AG04450 (cell line): Measurements from ENCODE around the gene NKAIN2. TPM values are rescaled to one million over a fixed set of nuclear protein-coding genes. Genes with fewer than 3 reads are reported as not detected.

ENCODE experiments used
- CTCF ChIA-PET: fragments of 300-600, 350-600 bp; formaldehyde crosslinking; extraction: SDS; loops from one replicate; lab custom pipeline; 2022; ENCODE audit warnings: antibody characterized with exemption, inconsistent platforms; lab: Charles Lee
- POLR2A ChIA-PET: fragments of 350-600 bp; formaldehyde crosslinking; extraction: SDS; loops from one replicate; lab custom pipeline; 2021; ENCODE audit warnings: antibody characterized with exemption, inconsistent platforms; lab: Yijun Ruan, JAX
- DNase-seq: peaks from one replicate; pipeline ENCODE4 v3.0.0-alpha.2; 2011; ENCODE audit warnings: low read depth, low spot score
- H3K27ac ChIP-seq: one replicate; pipeline ENCODE4 v1.5.1; 2012; ENCODE audit warnings: low read depth, low read length, control low read depth
- H3K27me3 ChIP-seq: one replicate; pipeline ENCODE4 v1.6.0; 2012; ENCODE audit warnings: low read length; ENCODE audit not compliant: control insufficient read depth, insufficient read depth
- H3K4me3 ChIP-seq: 2 replicates; pipeline ENCODE4 v1.5.1; 2011; ENCODE audit warnings: mild to moderate bottlenecking, low read depth, low read length, control low read depth
- H3K9me3 ChIP-seq: 2 replicates; pipeline ENCODE4 v1.5.1; 2012; ENCODE audit warnings: low read length; ENCODE audit not compliant: control insufficient read depth, insufficient read depth
- CTCF ChIP-seq: IDR thresholded peaks from 2 replicates; pipeline ENCODE4 v1.5.1; 2011; ENCODE audit warnings: low read depth, low read length, control low read depth, inconsistent platforms
- polyA plus RNA-seq: library from polyadenylated mRNA; depleted of rRNA; stranded (reverse); fragments of >200 nt; gene quantifications from 2 replicates; pipeline ENCODE4 v1.2.3, GENCODE V29; 2011

Gene NKAIN2
- polyA plus RNA-seq, 1 experiment = not detected

GRCh38 chr6:124143435-124143834 is 339.8 kb downstream of the NKAIN2 start:
- ChIA-PET CTCF (no interaction called here), POLR2A (no interaction called here)
- Histone ChIP-seq H3K27me3 (no peaks in the 10 kb centered on the region), H3K9me3 (no peaks in the 10 kb centered on the region), H3K4me3 (no peak overlapping the region), H3K27ac (no peak overlapping the region)
- no peak for TF ChIP-seq CTCF
- DNase-seq = no peak

- ChIA-PET POLR2A (no interaction called here), CTCF (no interaction called here)
These were observed 344.0 kb downstream of the NKAIN2 start for GRCh38 chr6:124147621-124148020.

GRCh38 chr6:124148236-124148957 is 344.7 kb downstream of the NKAIN2 start:
- ChIA-PET POLR2A (no interaction called here), CTCF (no interaction called here)
- Histone ChIP-seq H3K4me3 (no peak overlapping the region), H3K9me3 (no peaks in the 10 kb centered on the region), H3K27me3 (no peaks in the 10 kb centered on the region), H3K27ac (no peak overlapping the region)
- no peak for DNase-seq
- no peak for TF ChIP-seq CTCF

More at GRCh38 chr6:124147621-124148020, 344.0 kb downstream of the NKAIN2 start:
- no peak overlapping the region for H3K27ac ChIP-seq
- no peaks in the 10 kb centered on the region for H3K27me3 ChIP-seq
- DNase-seq = no peak
- no peak for TF ChIP-seq CTCF
- H3K9me3 ChIP-seq = no peaks in the 10 kb centered on the region
- H3K4me3 ChIP-seq = no peak overlapping the region

- no peak overlapping the region for H3K27ac ChIP-seq
- POLR2A ChIA-PET = no interaction called here
These were observed 346.0 kb downstream of the NKAIN2 start for GRCh38 chr6:124149646-124150045.

More at GRCh38 chr6:124149646-124150045, 346.0 kb downstream of the NKAIN2 start:
- no peak for TF ChIP-seq CTCF
- no peaks in the 10 kb centered on the region for H3K9me3 ChIP-seq
- CTCF ChIA-PET = no interaction called here
- H3K4me3 ChIP-seq = no peak overlapping the region
- DNase-seq = no peak
- no peaks in the 10 kb centered on the region for H3K27me3 ChIP-seq
